ENCODE measurements around the gene CBARP. TPM values are rescaled to one million over a fixed set of nuclear protein-coding genes. Genes with fewer than 3 reads are reported as not detected.

Gene CBARP
- total and polyA plus RNA-seq, 9 of the 15 experiments (the other 6 are each of a cell fraction or from before 2014, with no cell fraction given) = 0.03 to 8.9 (median 1.2) TPM; not detected in 1

DNA sequence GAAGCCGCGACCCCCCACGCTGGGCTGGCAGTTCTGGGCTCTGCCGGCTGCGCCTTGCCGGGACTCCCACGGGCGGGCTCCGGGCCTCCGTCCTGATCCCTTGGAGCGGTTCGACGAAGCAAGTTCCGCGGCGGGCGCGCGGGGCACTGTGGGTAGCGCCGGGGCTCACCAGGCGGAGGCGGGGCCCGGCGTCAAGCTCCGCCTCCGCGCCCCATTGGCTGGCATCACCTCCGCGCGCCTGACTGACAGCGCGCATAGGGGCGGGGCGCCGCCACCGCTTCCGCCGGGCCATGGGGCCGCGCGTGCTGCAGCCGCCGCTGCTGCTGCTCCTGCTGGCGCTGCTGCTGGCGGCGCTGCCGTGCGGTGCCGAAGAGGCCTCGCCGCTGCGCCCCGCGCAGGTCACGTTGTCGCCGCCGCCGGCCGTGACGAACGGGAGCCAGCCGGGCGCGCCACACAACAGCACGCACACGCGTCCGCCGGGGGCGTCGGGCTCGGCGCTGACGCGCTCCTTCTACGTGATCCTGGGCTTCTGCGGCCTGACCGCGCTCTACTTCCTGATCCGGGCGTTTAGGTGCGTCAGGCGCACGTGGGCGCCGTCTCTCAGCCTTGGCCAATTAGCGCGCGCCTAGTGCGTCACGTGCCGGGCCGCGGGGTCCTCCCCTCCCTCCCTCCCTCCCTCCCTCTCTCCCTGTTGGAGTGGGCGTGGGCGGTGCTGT is 37.6 kb upstream of the CBARP start, which contains the start of gene FAM174C (continued):
- TF ChIP-seq, protein P1, sequence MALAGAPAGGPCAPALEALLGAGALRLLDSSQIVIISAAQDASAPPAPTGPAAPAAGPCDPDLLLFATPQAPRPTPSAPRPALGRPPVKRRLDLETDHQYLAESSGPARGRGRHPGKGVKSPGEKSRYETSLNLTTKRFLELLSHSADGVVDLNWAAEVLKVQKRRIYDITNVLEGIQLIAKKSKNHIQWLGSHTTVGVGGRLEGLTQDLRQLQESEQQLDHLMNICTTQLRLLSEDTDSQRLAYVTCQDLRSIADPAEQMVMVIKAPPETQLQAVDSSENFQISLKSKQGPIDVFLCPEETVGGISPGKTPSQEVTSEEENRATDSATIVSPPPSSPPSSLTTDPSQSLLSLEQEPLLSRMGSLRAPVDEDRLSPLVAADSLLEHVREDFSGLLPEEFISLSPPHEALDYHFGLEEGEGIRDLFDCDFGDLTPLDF (CRISPR knock-in tag; IDR thresholded peaks at IDR 0.05) = no peak; the same call in 1 of the 2 replicates
- TF ChIP-seq BRF2 (IDR thresholded peaks at IDR 0.05; ENCODE audit: borderline replicate concordance, insufficient read depth, insufficient read length) (no peak), CBX8 (IDR thresholded peaks at IDR 0.05; ENCODE audit: borderline replicate concordance, extremely low read depth, low read depth, low read length, poor library complexity, severe bottlenecking) (no peak), ZNF124 (CRISPR knock-in tag; IDR thresholded peaks at IDR 0.05) (no peak), GABPA (tag; conservative IDR thresholded peaks at IDR 0.05; ENCODE audit: low read depth) (peak; percentile 91), SAP30 (IDR thresholded peaks at IDR 0.05; ENCODE audit: borderline replicate concordance, insufficient read depth, low read depth, low read length, poor library complexity, severe bottlenecking) (peak; percentile 97), BACH1 (tag; IDR thresholded peaks at IDR 0.05) (no peak), EP300 (IDR thresholded peaks at IDR 0.05; ENCODE audit: low read length) (no peak), RAD51 (IDR thresholded peaks at IDR 0.05; ENCODE audit: borderline replicate concordance, low read depth) (peak; percentile 98), ZNF23 (CRISPR knock-in tag; IDR thresholded peaks at IDR 0.05) (no peak), CSDE1 (IDR thresholded peaks at IDR 0.05) (no peak), NFE2 (IDR thresholded peaks at IDR 0.05; ENCODE audit: low read depth) (no peak), ZNF274 (IDR thresholded peaks at IDR 0.05; ENCODE audit: borderline replicate concordance, low read depth, low read length) (no peak), PREB (CRISPR knock-in tag; IDR thresholded peaks at IDR 0.05) (no peak), ZNF764 (CRISPR knock-in tag; IDR thresholded peaks at IDR 0.05; ENCODE audit: low read depth) (no peak), SMARCC2 (IDR thresholded peaks at IDR 0.05; ENCODE audit: low read depth) (no peak)
- TF ChIP-seq, protein P2, sequence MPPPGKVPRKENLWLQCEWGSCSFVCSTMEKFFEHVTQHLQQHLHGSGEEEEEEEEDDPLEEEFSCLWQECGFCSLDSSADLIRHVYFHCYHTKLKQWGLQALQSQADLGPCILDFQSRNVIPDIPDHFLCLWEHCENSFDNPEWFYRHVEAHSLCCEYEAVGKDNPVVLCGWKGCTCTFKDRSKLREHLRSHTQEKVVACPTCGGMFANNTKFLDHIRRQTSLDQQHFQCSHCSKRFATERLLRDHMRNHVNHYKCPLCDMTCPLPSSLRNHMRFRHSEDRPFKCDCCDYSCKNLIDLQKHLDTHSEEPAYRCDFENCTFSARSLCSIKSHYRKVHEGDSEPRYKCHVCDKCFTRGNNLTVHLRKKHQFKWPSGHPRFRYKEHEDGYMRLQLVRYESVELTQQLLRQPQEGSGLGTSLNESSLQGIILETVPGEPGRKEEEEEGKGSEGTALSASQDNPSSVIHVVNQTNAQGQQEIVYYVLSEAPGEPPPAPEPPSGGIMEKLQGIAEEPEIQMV (tag; conservative IDR thresholded peaks at IDR 0.05; ENCODE audit: low read depth) = no peak
- TF ChIP-seq, protein P3, sequence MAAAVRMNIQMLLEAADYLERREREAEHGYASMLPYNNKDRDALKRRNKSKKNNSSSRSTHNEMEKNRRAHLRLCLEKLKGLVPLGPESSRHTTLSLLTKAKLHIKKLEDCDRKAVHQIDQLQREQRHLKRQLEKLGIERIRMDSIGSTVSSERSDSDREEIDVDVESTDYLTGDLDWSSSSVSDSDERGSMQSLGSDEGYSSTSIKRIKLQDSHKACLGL (CRISPR knock-in tag; IDR thresholded peaks at IDR 0.05; ENCODE audit: borderline replicate concordance, poor library complexity, severe bottlenecking) = peak; percentile 95
- TF ChIP-seq, protein P4, sequence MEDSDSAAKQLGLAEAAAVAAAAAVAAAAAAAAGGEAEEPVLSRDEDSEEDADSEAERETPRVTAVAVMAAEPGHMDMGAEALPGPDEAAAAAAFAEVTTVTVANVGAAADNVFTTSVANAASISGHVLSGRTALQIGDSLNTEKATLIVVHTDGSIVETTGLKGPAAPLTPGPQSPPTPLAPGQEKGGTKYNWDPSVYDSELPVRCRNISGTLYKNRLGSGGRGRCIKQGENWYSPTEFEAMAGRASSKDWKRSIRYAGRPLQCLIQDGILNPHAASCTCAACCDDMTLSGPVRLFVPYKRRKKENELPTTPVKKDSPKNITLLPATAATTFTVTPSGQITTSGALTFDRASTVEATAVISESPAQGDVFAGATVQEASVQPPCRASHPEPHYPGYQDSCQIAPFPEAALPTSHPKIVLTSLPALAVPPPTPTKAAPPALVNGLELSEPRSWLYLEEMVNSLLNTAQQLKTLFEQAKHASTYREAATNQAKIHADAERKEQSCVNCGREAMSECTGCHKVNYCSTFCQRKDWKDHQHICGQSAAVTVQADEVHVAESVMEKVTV (CRISPR knock-in tag; IDR thresholded peaks at IDR 0.05) = no peak

All from K562 (cell line).